Astrocyte of the cerebellum (primary cell): ENCODE results near the gene THRB.

ENCODE experiments used
- DNase-seq: peaks from one replicate; pipeline ENCODE4 v3.0.0-alpha.2; 2011; ENCODE audit warnings: low read depth
- H3K4me3 ChIP-seq: 2 replicates; pipeline ENCODE4 v1.5.1; 2011; ENCODE audit warnings: mild to moderate bottlenecking, low read depth, low read length, moderate library complexity
- CTCF ChIP-seq: IDR thresholded peaks from 2 replicates; pipeline ENCODE4 v1.5.1; 2012; ENCODE audit warnings: low read length, low read depth, moderate library complexity, mild to moderate bottlenecking; ENCODE audit errors: missing control alignments
- in situ Hi-C: cut with HindIII; loops from 2 replicates; pipeline ENCODE4 v1.10.0; 2017; ENCODE audit warnings: low sequenced_read_pairs

Gene THRB

GRCh38 chr3:24160424-24161095 lies 334.1 kb downstream of the THRB start:
- peak; percentile 16 for DNase-seq
- no peak for TF ChIP-seq CTCF
- in situ Hi-C loops, result no loop called here
- H3K4me3 ChIP-seq, result no peak overlapping the region

- no peak for DNase-seq
- H3K4me3 ChIP-seq, result no peak overlapping the region
- in situ Hi-C loops, result no loop called here
- no peak for TF ChIP-seq CTCF
Measured at GRCh38 chr3:24158761-24159454, 335.7 kb downstream of the THRB start.

GRCh38 chr3:24157106-24157505 lies 337.5 kb downstream of the THRB start:
- in situ Hi-C loops, result no loop called here
- H3K4me3 ChIP-seq, result no peak overlapping the region
- no peak for TF ChIP-seq CTCF

GRCh38 chr3:24156466-24156865 lies 338.2 kb downstream of the THRB start:
- in situ Hi-C loops, result no loop called here
- DNase-seq, result no peak
- no peak for TF ChIP-seq CTCF
- no peak overlapping the region for H3K4me3 ChIP-seq

More at GRCh38 chr3:24157106-24157505, 337.5 kb downstream of the THRB start:
- DNase-seq, result no peak

GRCh38 chr3:24155276-24155675 lies 339.4 kb downstream of the THRB start:
- no peak overlapping the region for H3K4me3 ChIP-seq

GRCh38 chr3:24154781-24155180 lies 339.9 kb downstream of the THRB start:
- DNase-seq, result no peak
- no peak for TF ChIP-seq CTCF
- H3K4me3 ChIP-seq, result no peak overlapping the region
- in situ Hi-C loops, result no loop called here

More at GRCh38 chr3:24155276-24155675, 339.4 kb downstream of the THRB start:
- TF ChIP-seq CTCF, result no peak
- no peak for DNase-seq
- in situ Hi-C loops, result no loop called here
